ENCODE results near the gene ANP32A.

GRCh38 chr15:68797599-68798345 lies 22.9 kb downstream of the ANP32A start:
- TF ChIP-seq CTCF (IDR thresholded peaks at IDR 0.05): no peak
- no peak for TF ChIP-seq POLR2A (IDR thresholded peaks at IDR 0.05)
